Adrenal gland (tissue), 12 donors: ENCODE measurements around the gene NNT. TPM values are rescaled to one million over a fixed set of nuclear protein-coding genes. Genes with fewer than 3 reads are reported as not detected.
"Not testable (repeated sequence)": the region's sequence is repeated elsewhere in the genome, so short reads cannot be mapped to it uniquely, and the experiment has no call there.

ENCODE experiments used
- DNase-seq, 7 donors: peaks; one replicate each; pipeline ENCODE4 v3.0.0-alpha.2; 2019 to 2020
- H3K27ac ChIP-seq, 5 donors: fragments of 200-600 bp; sonication (generic) in 4 of 5; 1 replicate in 3 of 5; 2 replicates in 2 of 5; pipeline versions ENCODE4 v1.5.1 to v1.8.0; 2016 to 2020; ENCODE audit warnings: mild to moderate bottlenecking in 1 of 5
- H3K27me3 ChIP-seq: fragments of 200-600 bp; 2 replicates; pipeline ENCODE4 v1.8.0; 2021
- H3K36me3 ChIP-seq, 2 donors: fragments of 200-600 bp; replicated peaks in 1 of 2; 1 replicate in 1 of 2; 2 replicates in 1 of 2; pipeline versions ENCODE4 v1.5.1 to v1.8.0; 2018 to 2022
- H3K4me1 ChIP-seq, 2 donors: fragments of 200-600 bp; replicated peaks in 1 of 2; 1 replicate in 1 of 2; 2 replicates in 1 of 2; pipeline versions ENCODE4 v1.5.1 to v1.8.0; 2018 to 2021
- H3K4me3 ChIP-seq, 4 donors: fragments of 200-600 bp; sonication (generic) in 3 of 4; one replicate each; pipeline ENCODE4 v1.5.1; 2016 to 2018
- H3K9me3 ChIP-seq, 3 donors: fragments of 200-600 bp; sonication (generic) in 1 of 3; replicated peaks in 1 of 3; 1 replicate in 2 of 3; 2 replicates in 1 of 3; pipeline versions ENCODE4 v1.5.1 to v1.8.0; 2016 to 2021
- POLR2A ChIP-seq, 2 donors: fragments of 450-650 bp; IDR thresholded peaks; one replicate each; pipeline ENCODE4 v1.6.1; 2017; ENCODE audit warnings: antibody characterized with exemption in 2 of 2, mild to moderate bottlenecking in 2 of 2, moderate library complexity in 1 of 2
- WGBS, 4 donors: extraction: QIAGEN DNeasy Blood & Tissue Kit in 2 of 4; methylation state at CpG; one replicate each; pipeline versions ENCODE4 v1.1.5 to v1.1.7; 2013 to 2017; 5-methylcytosine and 5-hydroxymethylcytosine counted together
- intact Hi-C, 2 donors: fragments of 100-400 bp; cut with DNase I; formaldehyde crosslinking; loops; one replicate each; pipeline versions ENCODE4 v1.14.1 to v1.15.0; 2022 to 2023
- polyA plus RNA-seq, 3 donors: library from polyadenylated mRNA; stranded (reverse); fragments of 200-250 nt in 2 of 3; fragments of 350-450 nt in 1 of 3; fragmentation: Illumina TruSeq in 1 of 3; extraction: RNeasy Lipid Tissue Mini Kit (QIAGEN cat#74804) in 1 of 3; gene quantifications; one replicate each; pipeline ENCODE4 v1.2.3, GENCODE V29; 2013 to 2014
- total RNA-seq, 9 donors: library from RNA; depleted of rRNA in 4 of 9; stranded (reverse); fragments of >200 nt in 4 of 9; fragments of 120-200 nt in 1 of 9; fragmentation: NEBNext Ultra II Directional in 1 of 9; extraction: Animal tissue kit (Norgen Biotek cat#: 25700) in 1 of 9; gene quantifications; one replicate each; pipeline versions ENCODE4 v1.1.0 to v1.2.4, GENCODE V29; 2013 to 2023
- TF ChIP-seq, protein P1 (sequence below), 6 experiments: fragments of 450-650 bp in 4 of 6; fragments of 200-600 bp in 2 of 6; sonication (generic) in 1 of 6; IDR thresholded peaks; 1 replicate in 5 of 6; 2 replicates in 1 of 6; pipeline versions ENCODE4 v1.5.1 to v1.8.0; 2016 to 2021; ENCODE audit warnings: antibody characterized with exemption in 6 of 6, mild to moderate bottlenecking in 2 of 6, moderate library complexity in 1 of 6
- donor health status: healthy with polysubstance abuse.
- donor health status: Bipolar disorder and iron deficiency.
- donor health status: DM: yes; HTN: yes; CAD: no.
- donor health status: DM: no; HTN: no; CAD: no.
- donor health status: DM: no; HTN: no; CAD: no.
- donor health status: DM: yes; HTN: yes; CAD: no.

NNT gene
- total and polyA plus RNA-seq, 12 donors: 6.9 to 104 (median 59.1) TPM

DNA sequence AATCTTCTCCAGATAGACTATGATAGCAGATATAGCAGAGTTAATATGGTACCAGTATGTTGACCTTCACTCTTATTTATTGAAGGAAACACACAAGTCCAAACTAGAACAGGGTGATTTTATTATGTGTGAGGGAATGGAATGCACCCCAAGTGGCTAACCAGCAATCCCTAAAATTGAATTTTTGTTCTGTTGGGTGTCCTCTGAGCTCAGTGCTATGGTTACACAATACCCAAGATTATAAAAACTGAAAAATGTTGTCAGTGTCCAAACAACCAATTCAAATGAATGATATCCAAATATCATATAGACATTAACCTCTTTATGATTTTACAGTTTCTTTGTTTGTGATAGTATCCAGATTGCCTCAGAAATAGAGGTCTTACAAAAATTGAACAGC, 60.9 kb downstream of the NNT start:
- H3K9me3 ChIP-seq: no peaks in the 10 kb centered on the region
- H3K4me1 ChIP-seq: peaks cover 0 to 8% of the 10 kb centered on the region in 2 donors
- H3K36me3 ChIP-seq: peaks cover 0 to 9% of the 10 kb centered on the region in 2 donors
- DNase-seq: no peak
- intact Hi-C loops: no loop called here
- H3K27ac ChIP-seq: no peak overlapping the region
- no peak for TF ChIP-seq POLR2A (IDR thresholded peaks at IDR 0.05)
- TF ChIP-seq, protein P1, sequence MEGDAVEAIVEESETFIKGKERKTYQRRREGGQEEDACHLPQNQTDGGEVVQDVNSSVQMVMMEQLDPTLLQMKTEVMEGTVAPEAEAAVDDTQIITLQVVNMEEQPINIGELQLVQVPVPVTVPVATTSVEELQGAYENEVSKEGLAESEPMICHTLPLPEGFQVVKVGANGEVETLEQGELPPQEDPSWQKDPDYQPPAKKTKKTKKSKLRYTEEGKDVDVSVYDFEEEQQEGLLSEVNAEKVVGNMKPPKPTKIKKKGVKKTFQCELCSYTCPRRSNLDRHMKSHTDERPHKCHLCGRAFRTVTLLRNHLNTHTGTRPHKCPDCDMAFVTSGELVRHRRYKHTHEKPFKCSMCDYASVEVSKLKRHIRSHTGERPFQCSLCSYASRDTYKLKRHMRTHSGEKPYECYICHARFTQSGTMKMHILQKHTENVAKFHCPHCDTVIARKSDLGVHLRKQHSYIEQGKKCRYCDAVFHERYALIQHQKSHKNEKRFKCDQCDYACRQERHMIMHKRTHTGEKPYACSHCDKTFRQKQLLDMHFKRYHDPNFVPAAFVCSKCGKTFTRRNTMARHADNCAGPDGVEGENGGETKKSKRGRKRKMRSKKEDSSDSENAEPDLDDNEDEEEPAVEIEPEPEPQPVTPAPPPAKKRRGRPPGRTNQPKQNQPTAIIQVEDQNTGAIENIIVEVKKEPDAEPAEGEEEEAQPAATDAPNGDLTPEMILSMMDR (IDR thresholded peaks at IDR 0.05): no peak
- no peaks in the 10 kb centered on the region for H3K27me3 ChIP-seq
- H3K4me3 ChIP-seq: no peak overlapping the region

DNA sequence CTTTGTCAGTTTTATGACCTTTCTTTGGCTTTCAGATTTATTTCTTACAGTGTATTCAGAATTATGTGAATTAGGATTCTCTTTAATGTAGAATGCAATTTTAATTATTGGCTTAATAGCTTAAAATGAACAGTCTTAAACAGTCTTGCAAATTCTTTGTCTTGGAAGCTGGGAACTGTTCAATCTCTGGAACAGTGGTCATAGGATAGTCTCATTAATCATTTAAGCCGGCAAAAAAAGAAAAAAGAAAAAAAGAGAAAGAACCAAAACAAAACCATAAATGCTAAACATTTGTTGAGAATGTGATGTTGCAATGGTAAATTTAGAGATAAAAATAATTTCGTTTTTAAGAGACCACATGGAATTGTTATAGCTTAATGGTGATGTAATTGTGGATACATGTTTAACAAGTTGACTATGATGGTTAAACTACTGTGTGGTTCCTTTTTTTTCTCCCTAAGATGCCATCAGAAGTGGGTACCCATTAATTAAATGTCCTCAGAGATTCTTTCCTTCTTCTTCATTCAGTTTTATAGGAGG, 61.6 kb downstream of the NNT start:
- Histone ChIP-seq H3K36me3 (peaks cover 0 to 3% of the 10 kb centered on the region in 2 donors), H3K27ac (no peak overlapping the region), H3K4me3 (no peak overlapping the region), H3K4me1 (peaks cover 0 to 8% of the 10 kb centered on the region in 2 donors), H3K27me3 (no peaks in the 10 kb centered on the region), H3K9me3 (no peaks in the 10 kb centered on the region)
- DNase-seq: no peak
- intact Hi-C loops: no loop called here
- TF ChIP-seq, protein P1 (IDR thresholded peaks at IDR 0.05): no peak
- TF ChIP-seq POLR2A (IDR thresholded peaks at IDR 0.05): no peak
- WGBS, 4 donors: 42 to 60% (median 52%) methylated on average over 2 of the region's 2 CpGs

DNA sequence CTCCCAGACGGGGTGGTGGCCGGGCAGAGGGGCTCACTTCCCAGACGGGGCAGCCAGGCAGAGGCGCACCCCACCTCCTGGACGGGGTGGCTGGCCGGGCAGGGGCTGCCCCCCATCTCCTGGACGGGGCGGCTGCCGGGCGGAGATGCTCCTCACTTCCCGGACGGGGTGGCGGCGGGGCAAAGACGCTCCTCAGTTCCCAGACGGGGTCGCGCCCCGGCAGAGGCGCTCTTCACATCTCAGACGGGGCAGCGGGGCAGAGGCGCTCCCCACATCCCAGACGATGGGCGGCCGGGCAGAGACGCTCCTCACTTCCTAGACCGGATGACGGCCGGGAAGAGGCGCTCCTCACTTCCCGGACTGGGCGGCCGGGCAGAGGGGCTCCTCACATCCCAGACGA, 62.8 kb downstream of the NNT start:
- H3K9me3 ChIP-seq, intact Hi-C loops, H3K4me1 ChIP-seq, H3K27me3 ChIP-seq, H3K4me3 ChIP-seq, H3K27ac ChIP-seq, H3K36me3 ChIP-seq, DNase-seq: not testable (repeated sequence)
- WGBS, 4 donors: 95 to 99% (median 96%) methylated on average over 4 to 35 of the region's 35 CpGs

DNA sequence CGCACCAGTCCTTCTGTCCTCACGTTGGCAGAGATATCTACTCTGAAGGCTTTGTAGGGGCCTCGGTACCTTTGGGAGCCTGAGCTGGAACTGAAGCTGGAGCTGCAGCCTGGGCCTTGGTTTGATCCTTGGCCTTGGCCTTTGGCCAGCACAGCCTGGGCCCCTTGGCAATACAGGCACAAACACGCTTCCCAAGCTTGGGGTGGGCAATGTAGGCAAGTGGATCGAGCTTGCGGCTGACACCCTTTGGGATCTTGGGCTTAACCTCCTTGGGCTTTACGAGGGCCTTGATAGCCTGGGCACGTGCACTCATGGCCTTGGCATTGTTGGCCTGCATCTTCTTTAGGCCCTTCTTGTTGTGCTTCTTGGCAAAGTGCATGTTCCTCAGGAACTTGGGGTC, 63.7 kb downstream of the NNT start:
- 87 to 97% (median 93%) methylated on average over 4 to 8 of the region's 8 CpGs for WGBS, 4 donors
- H3K4me3 ChIP-seq, H3K36me3 ChIP-seq, H3K27me3 ChIP-seq, H3K27ac ChIP-seq, H3K9me3 ChIP-seq, DNase-seq, H3K4me1 ChIP-seq, intact Hi-C loops: not testable (repeated sequence)

DNA sequence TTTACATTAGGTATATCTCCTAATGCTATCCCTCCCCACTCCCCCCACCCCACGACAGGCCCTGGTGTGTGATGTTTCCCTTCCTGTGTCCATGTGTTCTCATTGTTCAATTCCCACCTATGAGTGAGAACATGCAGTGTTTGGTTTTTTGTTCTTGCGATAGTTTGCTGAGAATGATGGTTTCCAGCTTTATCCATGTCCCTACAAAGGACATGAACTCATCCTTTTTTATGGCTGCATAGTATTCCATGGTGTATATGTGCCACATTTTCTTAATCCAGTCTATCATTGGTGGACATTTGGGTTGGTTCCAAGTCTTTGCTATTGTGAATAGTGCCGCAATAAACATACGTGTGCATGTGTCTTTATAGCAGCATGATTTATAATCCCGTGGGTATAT, 64.4 kb downstream of the NNT start:
- DNase-seq, H3K9me3 ChIP-seq, intact Hi-C loops, H3K4me1 ChIP-seq, H3K27ac ChIP-seq, H3K36me3 ChIP-seq, H3K27me3 ChIP-seq, H3K4me3 ChIP-seq: not testable (repeated sequence)
- 97 to 100% (median 99%) methylated on average over 3 to 5 of the region's 5 CpGs for WGBS, 4 donors

DNA sequence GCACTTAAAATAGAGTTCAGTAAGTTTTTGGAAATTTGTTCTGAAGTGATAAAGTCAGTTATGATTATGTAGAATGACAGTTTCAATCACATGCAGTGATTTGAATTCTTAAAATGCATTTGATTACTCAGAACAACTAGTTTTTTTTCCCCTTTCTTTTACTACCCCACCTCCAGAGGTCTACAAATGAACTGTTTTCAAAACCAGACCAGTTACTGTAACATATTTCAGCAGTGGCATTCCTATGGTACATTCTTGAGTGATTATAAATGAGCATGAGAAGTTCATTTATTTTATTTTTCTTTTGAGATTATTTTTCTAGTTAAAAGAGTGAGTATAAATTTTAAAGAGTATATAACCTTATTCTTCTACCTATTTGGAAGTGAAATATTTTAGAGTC, 71.6 kb downstream of the NNT start:
- no peaks in the 10 kb centered on the region for H3K36me3 ChIP-seq
- H3K4me1 ChIP-seq: no peaks in the 10 kb centered on the region
- H3K27ac ChIP-seq: no peak overlapping the region
- no peaks in the 10 kb centered on the region for H3K9me3 ChIP-seq
- H3K4me3 ChIP-seq: no peak overlapping the region
- DNase-seq: no peak
- TF ChIP-seq, protein P1 (IDR thresholded peaks at IDR 0.05): no peak
- no peak for TF ChIP-seq POLR2A (IDR thresholded peaks at IDR 0.05)
- H3K27me3 ChIP-seq: no peaks in the 10 kb centered on the region
- intact Hi-C loops: no loop called here
